GM23338 (cell line): Measurements from ENCODE around the gene PKD1. TPM values are rescaled to one million over a fixed set of nuclear protein-coding genes. Genes with fewer than 3 reads are reported as not detected.

Experiments
- ATAC-seq: fragments of 200-7000 bp; cut with Tn5 transposase; 3 replicates; pipeline ENCODE4 v1.9.1; 2020
- DNase-seq: peaks from one replicate; pipeline ENCODE4 v3.0.0-alpha.2; 2015; ENCODE audit warnings: low spot score
- H2AFZ ChIP-seq: fragments of 200-600 bp; sonication (generic); 2 replicates; pipeline ENCODE4 v1.8.0; 2016; ENCODE audit warnings: antibody characterized with exemption, mild to moderate bottlenecking, moderate library complexity
- H3F3A ChIP-seq: fragments of 200-600 bp; sonication (generic); replicated peaks from 2 replicates; pipeline ENCODE4 v1.8.0; 2017; ENCODE audit warnings: antibody characterized with exemption, mixed run types, low read depth
- H3K27ac ChIP-seq: fragments of 200-600 bp; sonication (generic); 2 replicates; pipeline ENCODE4 v1.6.1; 2016; ENCODE audit warnings: low read depth
- H3K27me3 ChIP-seq: fragments of 200-600 bp; sonication (generic); 2 replicates; pipeline ENCODE4 v1.8.0; 2016; ENCODE audit warnings: mild to moderate bottlenecking, mixed run types, moderate library complexity; ENCODE audit not compliant: insufficient read depth
- H3K36me3 ChIP-seq: fragments of 200-600 bp; sonication (generic); 2 replicates; pipeline ENCODE4 v1.8.0; 2016; ENCODE audit warnings: mild to moderate bottlenecking; ENCODE audit not compliant: insufficient read depth
- H3K4me1 ChIP-seq: fragments of 200-600 bp; sonication (generic); 2 replicates; pipeline ENCODE4 v1.8.0; 2016; ENCODE audit warnings: mild to moderate bottlenecking, moderate library complexity; ENCODE audit not compliant: insufficient read depth
- H3K4me2 ChIP-seq: fragments of 200-600 bp; sonication (generic); 2 replicates; pipeline ENCODE4 v1.7.1; 2017; ENCODE audit warnings: mixed run types
- H3K4me3 ChIP-seq: fragments of 200-600 bp; sonication (generic); 2 replicates; pipeline ENCODE4 v1.6.1; 2016; ENCODE audit warnings: mixed run types
- H3K79me2 ChIP-seq: fragments of 200-600 bp; sonication (generic); replicated peaks from 2 replicates; pipeline ENCODE4 v1.8.0; 2017; ENCODE audit warnings: mild to moderate bottlenecking; ENCODE audit not compliant: insufficient read depth
- H3K9me2 ChIP-seq: fragments of 200-600 bp; sonication (generic); 2 replicates; pipeline ENCODE4 v1.8.0; 2017; ENCODE audit not compliant: insufficient read depth
- H4K20me1 ChIP-seq: fragments of 200-600 bp; sonication (generic); replicated peaks from 2 replicates; pipeline ENCODE4 v1.8.0; 2017; ENCODE audit warnings: mild to moderate bottlenecking; ENCODE audit not compliant: insufficient read depth
- H3K27ac Mint-ChIP-seq: 2 replicates; pipeline ENCODE4 v1.8.0; 2020; ENCODE audit warnings: inconsistent platforms, mild to moderate bottlenecking, moderate library complexity, mixed read lengths
- H3K27me3 Mint-ChIP-seq: 3 replicates; pipeline ENCODE4 v1.8.0; 2022; ENCODE audit warnings: low read depth, mild to moderate bottlenecking, moderate library complexity, mixed read lengths, inconsistent platforms; ENCODE audit not compliant: insufficient read depth, poor library complexity
- H3K36me3 Mint-ChIP-seq: 3 replicates; pipeline ENCODE4 v1.8.0; 2021; ENCODE audit warnings: low read depth, mild to moderate bottlenecking, inconsistent platforms, moderate library complexity, mixed read lengths
- H3K4me1 Mint-ChIP-seq: 3 replicates; pipeline ENCODE4 v1.8.0; 2020; ENCODE audit warnings: mild to moderate bottlenecking, inconsistent platforms, mixed read lengths
- H3K4me3 Mint-ChIP-seq: 3 replicates; pipeline ENCODE4 v1.8.0; 2021; ENCODE audit warnings: moderate library complexity, mild to moderate bottlenecking, inconsistent platforms, mixed read lengths
- H3K9me3 Mint-ChIP-seq: 3 replicates; pipeline ENCODE4 v1.8.0; 2020; ENCODE audit warnings: moderate library complexity, mild to moderate bottlenecking, inconsistent platforms, mixed read lengths
- CREB1 ChIP-seq: fragments of 250-450 bp; sonication (Bioruptor Pico); IDR thresholded peaks from 2 replicates; pipeline ENCODE4 v1.5.0; 2020; ENCODE audit warnings: low read depth, mild to moderate bottlenecking, moderate library complexity
- EZH2 ChIP-seq: fragments of 200-600 bp; sonication (generic); IDR thresholded peaks from one replicate; pipeline ENCODE4 v1.8.0; 2017; ENCODE audit warnings: antibody characterized with exemption, mild to moderate bottlenecking, low read depth; ENCODE audit not compliant: unreplicated experiment
- EZH2phosphoT487 ChIP-seq: fragments of 200-600 bp; sonication (generic); IDR thresholded peaks from one replicate; pipeline ENCODE4 v1.8.1; 2018; ENCODE audit warnings: antibody characterized with exemption; ENCODE audit not compliant: unreplicated experiment
- JUNB ChIP-seq: IDR thresholded peaks from one replicate; pipeline ENCODE4 v1.6.1; 2016; ENCODE audit warnings: antibody characterized with exemption; ENCODE audit not compliant: unreplicated experiment
- NANOG ChIP-seq: IDR thresholded peaks from 2 replicates; pipeline ENCODE4 v1.6.1; 2016; ENCODE audit warnings: antibody characterized with exemption, borderline replicate concordance
- POLR2AphosphoS5 ChIP-seq: IDR thresholded peaks from 2 replicates; pipeline ENCODE4 v1.6.1; 2016; ENCODE audit warnings: antibody characterized with exemption, low read depth
- STAT1 ChIP-seq: IDR thresholded peaks from one replicate; pipeline ENCODE4 v1.6.1; 2016; ENCODE audit warnings: antibody characterized with exemption; ENCODE audit not compliant: unreplicated experiment
- ZNF114 ChIP-seq: fragments of 250-450 bp; sonication (Bioruptor Pico); IDR thresholded peaks from 2 replicates; pipeline ENCODE4 v1.5.0; 2020; ENCODE audit warnings: mild to moderate bottlenecking, moderate library complexity
- ZNF331 ChIP-seq: fragments of 250-450 bp; sonication (Bioruptor Pico); IDR thresholded peaks from 2 replicates; pipeline ENCODE4 v1.5.0; 2020; ENCODE audit warnings: low read depth, mild to moderate bottlenecking, moderate library complexity
- polyA plus RNA-seq: library from polyadenylated mRNA; unstranded; fragments of >200 nt; fragmentation: Nextera tagmentation; extraction: Ambion mirVana; gene quantifications from 2 replicates; pipeline ENCODE4 v1.2.1, GENCODE V29; 2016
- total RNA-seq: library from RNA; depleted of rRNA; stranded (reverse); fragments of >200 nt; shearing (Covaris generic); gene quantifications from 2 replicates; pipeline ENCODE4 v1.2.3, GENCODE V29; 2014
- TF ChIP-seq, protein P1 (sequence below): fragments of 250-450 bp; sonication (Bioruptor Pico); IDR thresholded peaks from 2 replicates; pipeline ENCODE4 v1.5.0; 2020; ENCODE audit warnings: mild to moderate bottlenecking, moderate library complexity
- TF ChIP-seq, protein P2 (sequence below), 2 experiments: fragments of 200-600 bp in 1 of 2; sonication (generic) in 1 of 2; conservative IDR thresholded peaks; 2 replicates each; pipeline versions ENCODE4 v1.5.1 to v1.6.1; 2016 to 2017; ENCODE audit warnings: antibody characterized with exemption in 2 of 2, low read depth in 2 of 2, mild to moderate bottlenecking in 2 of 2, moderate library complexity in 1 of 2
- TF ChIP-seq, protein P3 (sequence below): IDR thresholded peaks from one replicate; pipeline ENCODE4 v1.6.1; 2018; ENCODE audit warnings: antibody characterized with exemption; ENCODE audit not compliant: unreplicated experiment
- TF ChIP-seq, protein P4 (sequence below): IDR thresholded peaks from 2 replicates; pipeline ENCODE4 v1.6.1; 2016; ENCODE audit warnings: antibody characterized with exemption

PKD1 gene
- total and polyA plus RNA-seq, 2 experiments from 2014 or later = 21.1 to 107 TPM

DNA sequence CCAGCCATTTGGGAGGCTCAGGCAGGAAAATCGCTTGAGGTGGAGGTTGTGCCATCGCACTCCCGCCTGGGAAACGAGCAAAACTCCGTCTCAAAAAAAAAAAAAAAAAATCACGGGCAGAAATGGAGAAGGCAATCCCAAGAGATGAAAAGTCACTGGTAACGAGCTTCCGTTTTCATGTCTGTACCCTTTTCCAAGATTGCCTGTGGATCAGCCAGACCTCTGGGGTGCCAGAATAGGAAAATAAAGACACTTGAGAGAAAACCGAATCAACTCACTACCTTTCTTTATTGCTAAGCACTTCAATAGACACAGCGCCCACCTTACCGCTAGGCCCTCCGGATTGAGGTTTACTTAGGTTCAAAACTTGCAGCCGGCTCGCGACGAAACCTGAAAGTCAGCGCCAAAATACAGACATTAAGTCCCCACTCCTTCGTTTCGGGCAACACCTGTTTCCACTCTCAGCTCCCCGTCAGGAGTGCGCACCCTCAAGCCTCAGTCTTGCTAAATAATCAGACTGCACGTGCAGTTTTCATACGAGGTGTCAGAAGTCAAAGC, 18.9 kb upstream of the PKD1 start:
- H3K27ac ChIP-seq = peak overlapping the region; percentile 95
- Mint-ChIP-seq H3K36me3 (peaks cover 50% of the 10 kb centered on the region), H3K4me1 (peaks cover 57% of the 10 kb centered on the region), H3K4me3 (peak overlapping the region; percentile 93), H3K27me3 (peaks cover 67% of the 10 kb centered on the region), H3K27ac (peak overlapping the region; percentile 98), H3K9me3 (peaks cover 21% of the 10 kb centered on the region)
- peaks cover 42% of the 10 kb centered on the region for H3K4me1 ChIP-seq
- peak overlapping the region; percentile 100 for H3K4me2 ChIP-seq
- no peaks in the 10 kb centered on the region for H3K27me3 ChIP-seq
- TF ChIP-seq CREB1 (CRISPR knock-in tag) (no peak), NANOG (no peak), EZH2 (no peak), ZNF331 (CRISPR knock-in tag) (no peak), EZH2phosphoT487 (no peak), JUNB (no peak), ZNF114 (CRISPR knock-in tag) (no peak), POLR2AphosphoS5 (no peak), STAT1 (no peak)
- TF ChIP-seq, protein P1, sequence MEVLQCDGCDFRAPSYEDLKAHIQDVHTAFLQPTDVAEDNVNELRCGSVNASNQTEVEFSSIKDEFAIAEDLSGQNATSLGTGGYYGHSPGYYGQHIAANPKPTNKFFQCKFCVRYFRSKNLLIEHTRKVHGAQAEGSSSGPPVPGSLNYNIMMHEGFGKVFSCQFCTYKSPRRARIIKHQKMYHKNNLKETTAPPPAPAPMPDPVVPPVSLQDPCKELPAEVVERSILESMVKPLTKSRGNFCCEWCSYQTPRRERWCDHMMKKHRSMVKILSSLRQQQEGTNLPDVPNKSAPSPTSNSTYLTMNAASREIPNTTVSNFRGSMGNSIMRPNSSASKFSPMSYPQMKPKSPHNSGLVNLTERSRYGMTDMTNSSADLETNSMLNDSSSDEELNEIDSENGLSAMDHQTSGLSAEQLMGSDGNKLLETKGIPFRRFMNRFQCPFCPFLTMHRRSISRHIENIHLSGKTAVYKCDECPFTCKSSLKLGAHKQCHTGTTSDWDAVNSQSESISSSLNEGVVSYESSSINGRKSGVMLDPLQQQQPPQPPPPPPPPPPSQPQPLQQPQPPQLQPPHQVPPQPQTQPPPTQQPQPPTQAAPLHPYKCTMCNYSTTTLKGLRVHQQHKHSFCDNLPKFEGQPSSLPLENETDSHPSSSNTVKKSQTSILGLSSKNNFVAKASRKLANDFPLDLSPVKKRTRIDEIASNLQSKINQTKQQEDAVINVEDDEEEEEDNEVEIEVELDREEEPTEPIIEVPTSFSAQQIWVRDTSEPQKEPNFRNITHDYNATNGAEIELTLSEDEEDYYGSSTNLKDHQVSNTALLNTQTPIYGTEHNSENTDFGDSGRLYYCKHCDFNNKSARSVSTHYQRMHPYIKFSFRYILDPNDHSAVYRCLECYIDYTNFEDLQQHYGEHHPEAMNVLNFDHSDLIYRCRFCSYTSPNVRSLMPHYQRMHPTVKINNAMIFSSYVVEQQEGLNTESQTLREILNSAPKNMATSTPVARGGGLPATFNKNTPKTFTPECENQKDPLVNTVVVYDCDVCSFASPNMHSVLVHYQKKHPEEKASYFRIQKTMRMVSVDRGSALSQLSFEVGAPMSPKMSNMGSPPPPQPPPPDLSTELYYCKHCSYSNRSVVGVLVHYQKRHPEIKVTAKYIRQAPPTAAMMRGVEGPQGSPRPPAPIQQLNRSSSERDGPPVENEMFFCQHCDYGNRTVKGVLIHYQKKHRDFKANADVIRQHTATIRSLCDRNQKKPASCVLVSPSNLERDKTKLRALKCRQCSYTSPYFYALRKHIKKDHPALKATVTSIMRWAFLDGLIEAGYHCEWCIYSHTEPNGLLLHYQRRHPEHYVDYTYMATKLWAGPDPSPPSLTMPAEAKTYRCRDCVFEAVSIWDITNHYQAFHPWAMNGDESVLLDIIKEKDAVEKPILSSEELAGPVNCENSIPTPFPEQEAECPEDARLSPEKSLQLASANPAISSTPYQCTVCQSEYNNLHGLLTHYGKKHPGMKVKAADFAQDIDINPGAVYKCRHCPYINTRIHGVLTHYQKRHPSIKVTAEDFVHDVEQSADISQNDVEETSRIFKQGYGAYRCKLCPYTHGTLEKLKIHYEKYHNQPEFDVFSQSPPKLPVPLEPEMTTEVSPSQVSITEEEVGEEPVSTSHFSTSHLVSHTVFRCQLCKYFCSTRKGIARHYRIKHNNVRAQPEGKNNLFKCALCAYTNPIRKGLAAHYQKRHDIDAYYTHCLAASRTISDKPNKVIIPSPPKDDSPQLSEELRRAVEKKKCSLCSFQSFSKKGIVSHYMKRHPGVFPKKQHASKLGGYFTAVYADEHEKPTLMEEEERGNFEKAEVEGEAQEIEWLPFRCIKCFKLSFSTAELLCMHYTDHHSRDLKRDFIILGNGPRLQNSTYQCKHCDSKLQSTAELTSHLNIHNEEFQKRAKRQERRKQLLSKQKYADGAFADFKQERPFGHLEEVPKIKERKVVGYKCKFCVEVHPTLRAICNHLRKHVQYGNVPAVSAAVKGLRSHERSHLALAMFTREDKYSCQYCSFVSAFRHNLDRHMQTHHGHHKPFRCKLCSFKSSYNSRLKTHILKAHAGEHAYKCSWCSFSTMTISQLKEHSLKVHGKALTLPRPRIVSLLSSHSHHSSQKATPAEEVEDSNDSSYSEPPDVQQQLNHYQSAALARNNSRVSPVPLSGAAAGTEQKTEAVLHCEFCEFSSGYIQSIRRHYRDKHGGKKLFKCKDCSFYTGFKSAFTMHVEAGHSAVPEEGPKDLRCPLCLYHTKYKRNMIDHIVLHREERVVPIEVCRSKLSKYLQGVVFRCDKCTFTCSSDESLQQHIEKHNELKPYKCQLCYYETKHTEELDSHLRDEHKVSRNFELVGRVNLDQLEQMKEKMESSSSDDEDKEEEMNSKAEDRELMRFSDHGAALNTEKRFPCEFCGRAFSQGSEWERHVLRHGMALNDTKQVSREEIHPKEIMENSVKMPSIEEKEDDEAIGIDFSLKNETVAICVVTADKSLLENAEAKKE (CRISPR knock-in tag) = no peak
- TF ChIP-seq, protein P2, sequence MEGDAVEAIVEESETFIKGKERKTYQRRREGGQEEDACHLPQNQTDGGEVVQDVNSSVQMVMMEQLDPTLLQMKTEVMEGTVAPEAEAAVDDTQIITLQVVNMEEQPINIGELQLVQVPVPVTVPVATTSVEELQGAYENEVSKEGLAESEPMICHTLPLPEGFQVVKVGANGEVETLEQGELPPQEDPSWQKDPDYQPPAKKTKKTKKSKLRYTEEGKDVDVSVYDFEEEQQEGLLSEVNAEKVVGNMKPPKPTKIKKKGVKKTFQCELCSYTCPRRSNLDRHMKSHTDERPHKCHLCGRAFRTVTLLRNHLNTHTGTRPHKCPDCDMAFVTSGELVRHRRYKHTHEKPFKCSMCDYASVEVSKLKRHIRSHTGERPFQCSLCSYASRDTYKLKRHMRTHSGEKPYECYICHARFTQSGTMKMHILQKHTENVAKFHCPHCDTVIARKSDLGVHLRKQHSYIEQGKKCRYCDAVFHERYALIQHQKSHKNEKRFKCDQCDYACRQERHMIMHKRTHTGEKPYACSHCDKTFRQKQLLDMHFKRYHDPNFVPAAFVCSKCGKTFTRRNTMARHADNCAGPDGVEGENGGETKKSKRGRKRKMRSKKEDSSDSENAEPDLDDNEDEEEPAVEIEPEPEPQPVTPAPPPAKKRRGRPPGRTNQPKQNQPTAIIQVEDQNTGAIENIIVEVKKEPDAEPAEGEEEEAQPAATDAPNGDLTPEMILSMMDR (conservative IDR thresholded peaks at IDR 0.05; ENCODE audit: low read depth in 2 of 2) = no peak
- TF ChIP-seq, protein P3, sequence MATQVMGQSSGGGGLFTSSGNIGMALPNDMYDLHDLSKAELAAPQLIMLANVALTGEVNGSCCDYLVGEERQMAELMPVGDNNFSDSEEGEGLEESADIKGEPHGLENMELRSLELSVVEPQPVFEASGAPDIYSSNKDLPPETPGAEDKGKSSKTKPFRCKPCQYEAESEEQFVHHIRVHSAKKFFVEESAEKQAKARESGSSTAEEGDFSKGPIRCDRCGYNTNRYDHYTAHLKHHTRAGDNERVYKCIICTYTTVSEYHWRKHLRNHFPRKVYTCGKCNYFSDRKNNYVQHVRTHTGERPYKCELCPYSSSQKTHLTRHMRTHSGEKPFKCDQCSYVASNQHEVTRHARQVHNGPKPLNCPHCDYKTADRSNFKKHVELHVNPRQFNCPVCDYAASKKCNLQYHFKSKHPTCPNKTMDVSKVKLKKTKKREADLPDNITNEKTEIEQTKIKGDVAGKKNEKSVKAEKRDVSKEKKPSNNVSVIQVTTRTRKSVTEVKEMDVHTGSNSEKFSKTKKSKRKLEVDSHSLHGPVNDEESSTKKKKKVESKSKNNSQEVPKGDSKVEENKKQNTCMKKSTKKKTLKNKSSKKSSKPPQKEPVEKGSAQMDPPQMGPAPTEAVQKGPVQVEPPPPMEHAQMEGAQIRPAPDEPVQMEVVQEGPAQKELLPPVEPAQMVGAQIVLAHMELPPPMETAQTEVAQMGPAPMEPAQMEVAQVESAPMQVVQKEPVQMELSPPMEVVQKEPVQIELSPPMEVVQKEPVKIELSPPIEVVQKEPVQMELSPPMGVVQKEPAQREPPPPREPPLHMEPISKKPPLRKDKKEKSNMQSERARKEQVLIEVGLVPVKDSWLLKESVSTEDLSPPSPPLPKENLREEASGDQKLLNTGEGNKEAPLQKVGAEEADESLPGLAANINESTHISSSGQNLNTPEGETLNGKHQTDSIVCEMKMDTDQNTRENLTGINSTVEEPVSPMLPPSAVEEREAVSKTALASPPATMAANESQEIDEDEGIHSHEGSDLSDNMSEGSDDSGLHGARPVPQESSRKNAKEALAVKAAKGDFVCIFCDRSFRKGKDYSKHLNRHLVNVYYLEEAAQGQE = no peak
- TF ChIP-seq, protein P4, sequence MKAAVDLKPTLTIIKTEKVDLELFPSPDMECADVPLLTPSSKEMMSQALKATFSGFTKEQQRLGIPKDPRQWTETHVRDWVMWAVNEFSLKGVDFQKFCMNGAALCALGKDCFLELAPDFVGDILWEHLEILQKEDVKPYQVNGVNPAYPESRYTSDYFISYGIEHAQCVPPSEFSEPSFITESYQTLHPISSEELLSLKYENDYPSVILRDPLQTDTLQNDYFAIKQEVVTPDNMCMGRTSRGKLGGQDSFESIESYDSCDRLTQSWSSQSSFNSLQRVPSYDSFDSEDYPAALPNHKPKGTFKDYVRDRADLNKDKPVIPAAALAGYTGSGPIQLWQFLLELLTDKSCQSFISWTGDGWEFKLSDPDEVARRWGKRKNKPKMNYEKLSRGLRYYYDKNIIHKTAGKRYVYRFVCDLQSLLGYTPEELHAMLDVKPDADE = no peak
- H3K79me2 ChIP-seq = peaks cover 65% of the 10 kb centered on the region
- DNase-seq (peak; percentile 1), ATAC-seq (no peak)
- no peaks in the 10 kb centered on the region for H3K9me2 ChIP-seq
- H3K4me3 ChIP-seq = peak overlapping the region; percentile 79
- H3F3A ChIP-seq = peaks cover 52% of the 10 kb centered on the region
- H2AFZ ChIP-seq = no peak overlapping the region
- H4K20me1 ChIP-seq = peaks cover 37% of the 10 kb centered on the region
- peaks cover 21% of the 10 kb centered on the region; the same call in 1 of the 2 replicates for H3K36me3 ChIP-seq
